SKM-1 treated with dmso at 0.1 percent for 144 hours (cell line): ENCODE results near the gene IL17REL.

Experiments used
- DNase-seq: peaks from one replicate; lab custom pipeline; 2025; ENCODE audit not compliant: unreplicated experiment; lab: John Stamatoyannopoulos, UW

IL17REL gene

DNA sequence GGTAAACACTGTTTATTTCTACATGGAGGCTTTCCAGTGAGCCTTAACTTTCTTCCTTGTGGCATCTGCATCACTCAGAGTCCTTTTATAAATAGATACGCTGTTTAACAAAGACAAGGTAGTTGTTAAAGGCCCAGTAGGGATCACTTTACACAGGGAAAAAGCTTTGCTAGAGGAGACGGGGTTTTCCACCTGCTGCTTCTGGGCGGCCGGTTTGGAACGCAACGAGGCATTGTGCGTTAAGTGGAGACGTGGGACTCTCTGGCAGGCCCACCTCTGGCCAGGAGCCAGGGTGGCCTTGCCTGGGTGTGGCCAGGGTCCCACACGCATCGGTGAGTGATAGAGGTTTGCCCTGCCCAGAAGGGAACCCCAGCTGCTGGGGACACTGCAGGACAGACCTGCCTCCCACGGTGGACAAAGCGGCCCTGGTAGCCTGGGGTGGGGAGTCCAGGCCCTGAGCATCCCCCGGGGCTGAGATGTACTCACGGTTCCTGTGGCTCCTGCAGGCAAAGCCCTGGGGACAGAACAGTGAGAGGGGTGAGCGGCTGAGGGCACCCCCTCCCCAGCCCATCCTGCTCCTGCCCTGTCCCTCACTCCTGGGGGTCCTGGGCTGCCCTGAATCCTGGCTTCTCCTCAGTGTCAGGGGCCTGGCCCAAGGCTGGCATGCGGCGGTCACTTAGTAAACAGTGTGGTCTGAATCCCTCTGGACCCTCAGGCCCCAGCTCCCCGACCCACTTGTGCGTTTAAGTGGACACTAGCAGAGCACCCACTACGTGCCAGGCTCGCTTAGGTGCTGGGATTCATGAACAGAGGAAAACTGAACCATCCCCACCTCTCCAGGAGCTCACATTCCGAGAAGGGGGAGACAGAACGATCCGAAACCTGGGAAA is 4.2 kb downstream of the IL17REL start:
- no peak for DNase-seq

DNA sequence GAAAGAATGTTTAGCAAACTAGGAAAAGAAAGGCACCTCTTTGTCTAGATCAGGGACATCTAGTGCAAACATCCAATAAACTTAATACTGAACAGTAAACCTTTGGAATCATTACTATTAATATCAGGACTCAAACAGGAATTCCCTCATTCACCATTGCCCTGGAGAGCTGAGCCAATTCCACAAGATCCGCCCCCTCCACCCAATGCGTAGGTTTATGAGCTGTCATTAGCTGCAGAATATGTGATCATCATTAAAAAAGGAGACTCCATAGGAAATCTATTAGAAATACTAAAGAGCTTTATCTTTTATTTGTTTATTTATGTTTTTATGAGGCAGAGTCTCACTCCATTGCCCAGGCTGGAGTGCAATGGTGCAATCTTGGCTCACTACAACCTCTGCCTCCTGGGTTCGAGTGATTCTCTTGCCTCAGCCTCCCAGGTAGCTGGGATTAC is 5.5 kb downstream of the IL17REL start:
- DNase-seq: no peak

DNA sequence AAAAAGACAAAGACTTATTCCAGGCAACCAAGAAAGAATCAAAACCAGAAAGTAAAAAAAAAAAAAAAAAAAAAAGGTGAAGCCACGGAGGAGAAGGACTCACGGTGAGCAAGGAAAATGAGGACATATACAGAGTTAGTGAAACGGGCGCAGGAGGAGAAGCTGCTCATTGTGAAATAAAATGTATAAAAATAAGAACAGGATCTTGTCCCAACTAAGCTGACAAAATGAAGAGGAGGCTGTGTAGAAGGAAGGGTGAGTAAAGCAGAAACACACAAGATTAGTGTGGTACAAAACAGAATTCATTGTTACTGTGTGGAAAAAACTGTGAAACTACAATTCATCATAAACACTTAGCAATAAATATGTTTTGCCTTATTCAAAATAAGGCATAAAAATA is 7.6 kb downstream of the IL17REL start:
- peak; percentile 33 for DNase-seq

DNA sequence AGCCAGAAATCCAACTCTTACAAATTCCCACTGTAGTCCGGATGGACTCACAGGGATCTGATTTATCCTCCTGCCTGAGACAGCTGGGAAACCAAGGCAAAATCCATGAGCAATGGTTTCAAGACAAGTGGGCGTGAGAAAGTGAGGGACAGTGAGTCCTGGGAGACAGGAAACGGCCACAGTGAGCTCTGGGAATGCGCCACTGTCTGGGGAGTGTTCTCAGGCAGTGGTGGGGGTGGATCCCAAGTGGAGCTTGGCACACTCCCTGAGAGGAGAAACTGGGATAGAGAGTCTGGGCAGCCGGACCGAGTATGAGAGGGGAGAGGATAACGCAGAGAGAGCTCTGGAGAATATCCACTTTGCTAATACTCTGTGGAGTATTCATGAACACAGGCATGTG is 9.8 kb downstream of the IL17REL start:
- no peak for DNase-seq

DNA sequence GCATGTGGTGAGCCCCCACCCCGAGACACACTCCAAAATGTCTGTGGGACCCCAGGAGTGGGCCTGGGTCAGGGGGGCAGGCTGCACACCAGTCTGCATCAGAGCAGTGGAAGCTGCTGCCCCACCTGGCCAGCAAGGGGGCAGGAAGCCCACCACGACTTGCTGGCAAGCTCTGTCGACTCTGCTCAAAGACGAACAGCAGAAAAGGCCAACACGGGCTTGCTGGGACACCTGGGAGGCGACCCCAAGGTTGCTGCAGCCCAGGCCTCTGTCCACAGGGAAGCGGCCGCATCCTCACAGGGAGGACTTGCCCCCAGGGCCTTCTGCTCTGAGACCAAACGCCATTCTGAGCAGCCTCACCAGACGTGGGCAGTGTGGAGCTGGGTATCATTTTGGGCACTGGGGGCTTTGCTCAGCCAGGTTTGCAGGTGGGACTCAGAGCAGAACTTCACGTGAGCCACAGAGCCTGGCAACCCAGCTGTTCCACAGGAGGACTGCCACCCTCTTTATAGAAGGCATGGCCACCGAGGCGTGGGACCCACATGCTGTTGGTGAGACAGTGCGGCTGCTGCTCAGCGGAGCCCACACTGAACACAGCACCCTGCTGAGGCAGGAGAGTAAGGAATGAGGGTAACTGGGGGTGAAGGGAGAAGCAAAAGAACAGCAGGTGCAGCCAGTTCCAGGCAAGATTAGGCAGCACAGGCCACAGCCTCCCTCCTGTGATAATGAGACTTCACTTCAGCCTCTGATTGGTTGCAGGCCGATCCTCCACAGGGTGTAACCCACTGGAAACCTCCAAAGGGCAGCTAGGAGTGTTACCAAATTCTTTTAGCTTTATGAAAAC is 11.0 kb downstream of the IL17REL start:
- DNase-seq: no peak

DNA sequence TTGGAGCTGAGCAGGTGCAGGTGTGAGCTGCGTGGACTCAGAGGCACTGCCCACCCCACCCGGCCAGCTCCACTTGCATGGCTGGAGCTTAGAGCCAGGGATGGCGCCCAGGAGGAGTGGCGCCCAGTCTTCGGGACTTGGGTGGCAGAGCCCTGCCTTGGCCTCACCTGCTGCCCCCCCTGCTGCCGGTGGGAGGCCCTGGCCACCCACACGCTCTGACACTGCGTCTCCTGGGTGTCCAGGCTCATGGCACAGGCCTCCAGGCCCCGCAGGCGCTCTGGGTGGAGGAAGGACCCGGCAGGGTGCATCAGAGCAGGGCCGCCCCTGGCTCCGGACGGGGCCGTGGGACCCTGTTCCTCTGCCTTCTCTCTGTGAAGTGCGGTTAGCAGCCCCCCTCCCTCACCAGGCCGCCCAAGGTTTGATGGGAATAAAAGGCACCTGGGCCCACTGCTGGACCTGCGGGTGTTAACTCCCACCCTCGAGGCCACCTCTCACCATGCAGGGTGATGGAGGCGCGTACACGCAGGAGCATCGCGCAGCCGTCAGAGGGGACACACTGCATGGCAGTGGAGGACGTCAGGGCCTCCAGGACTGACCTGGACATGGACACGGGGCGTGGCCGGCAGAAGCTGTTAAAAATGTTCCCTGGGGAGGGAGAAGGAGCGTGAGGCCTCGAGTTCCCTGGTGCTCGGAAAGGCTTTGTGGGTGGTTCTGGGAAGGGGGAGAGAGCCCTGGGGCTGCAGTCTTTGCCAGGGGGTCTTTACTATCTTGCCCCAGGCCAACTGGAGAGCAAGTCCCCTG is 11.8 kb downstream of the IL17REL start:
- DNase-seq: no peak

DNA sequence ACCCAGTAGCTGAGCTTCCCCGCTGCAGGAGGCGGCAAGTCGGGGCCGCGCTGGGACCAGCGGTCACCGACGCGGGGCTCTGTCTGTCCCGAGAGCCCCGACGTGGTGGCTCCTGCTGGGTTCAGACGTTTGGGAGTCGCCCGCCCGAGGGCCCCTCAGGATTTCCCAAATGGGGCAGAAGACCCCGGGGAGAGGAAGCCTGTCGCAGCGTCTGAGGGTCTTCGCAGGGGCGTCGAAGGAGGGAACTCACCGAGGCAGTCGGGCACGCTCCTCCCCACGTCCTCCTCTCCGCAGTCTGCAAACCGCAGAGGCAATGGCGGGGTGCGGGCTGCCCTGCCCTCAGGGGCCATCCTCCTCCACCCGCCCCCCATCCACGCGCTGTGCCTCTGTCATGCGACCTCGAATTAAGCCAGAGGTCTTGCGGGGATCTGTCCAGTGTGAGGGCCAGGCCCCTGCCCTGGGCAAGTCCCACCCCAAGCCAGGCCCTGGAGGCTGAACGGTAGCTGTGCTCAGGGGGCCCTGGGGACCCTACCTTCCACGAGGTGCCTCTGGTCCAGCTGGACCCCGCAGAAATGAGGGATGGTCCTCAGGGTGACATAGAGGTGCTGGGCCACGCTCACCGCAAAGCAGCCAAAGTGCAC is 12.5 kb downstream of the IL17REL start:
- DNase-seq: no peak

DNA sequence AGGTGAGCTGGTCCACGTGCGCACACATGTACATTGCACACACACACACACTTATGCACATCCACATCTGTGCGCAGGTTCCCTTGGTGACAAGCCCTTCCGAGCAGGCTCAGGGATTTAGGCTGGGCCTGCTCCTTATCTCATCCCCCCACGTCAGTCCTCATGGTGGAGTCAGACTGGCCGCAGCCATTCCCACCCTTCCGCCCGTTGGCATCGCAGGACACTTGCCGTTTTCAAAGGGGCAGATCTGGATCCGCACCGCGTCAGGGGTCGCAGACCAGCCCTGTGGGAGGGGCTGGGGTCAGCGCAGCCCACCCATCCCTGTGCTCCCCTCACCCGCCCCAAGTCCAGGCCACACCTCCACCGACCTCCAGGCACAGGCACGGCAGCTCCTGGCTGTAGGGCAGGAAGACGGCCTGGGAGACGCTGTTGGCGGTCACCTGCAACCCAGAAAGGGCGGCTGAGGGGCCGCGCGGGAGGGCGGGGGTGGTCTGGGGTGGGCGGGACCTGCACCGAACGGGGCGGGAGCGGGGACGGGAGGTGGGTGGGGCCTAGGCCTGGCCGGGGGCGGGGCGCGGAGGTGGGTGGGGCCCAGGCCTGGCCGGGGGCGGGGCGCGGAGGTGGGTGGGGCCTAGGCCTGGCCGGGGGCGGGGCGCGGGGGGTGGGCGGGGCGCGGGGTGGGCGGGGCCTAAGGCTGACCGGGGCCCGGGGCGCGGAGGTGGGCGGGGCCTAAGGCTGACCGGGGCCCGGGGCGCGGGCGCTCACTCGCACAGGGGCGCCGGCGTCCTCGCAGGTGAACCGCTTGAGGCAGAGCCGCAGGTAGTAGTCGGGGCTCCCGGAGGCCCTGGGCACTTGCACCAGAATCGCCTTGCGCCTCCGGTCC is 13.3 kb downstream of the IL17REL start:
- no peak for DNase-seq

DNA sequence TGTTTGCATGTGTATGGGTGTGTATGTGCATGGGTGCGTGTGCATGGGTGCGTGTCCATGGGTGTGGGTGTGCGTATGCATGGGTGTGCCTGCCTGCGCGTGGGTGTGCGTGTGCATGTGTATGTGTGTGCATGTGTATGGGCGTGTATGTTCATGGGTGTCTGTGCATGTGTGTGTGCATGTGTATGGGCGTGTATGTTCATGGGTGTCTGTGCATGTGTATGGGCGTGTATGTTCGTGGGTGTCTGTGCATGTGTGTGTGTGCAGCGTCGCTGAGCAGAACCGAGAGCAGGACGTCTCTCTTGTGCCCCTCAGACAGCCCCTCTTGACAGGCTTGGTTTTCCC is 13.9 kb downstream of the IL17REL start:
- no peak for DNase-seq

DNA sequence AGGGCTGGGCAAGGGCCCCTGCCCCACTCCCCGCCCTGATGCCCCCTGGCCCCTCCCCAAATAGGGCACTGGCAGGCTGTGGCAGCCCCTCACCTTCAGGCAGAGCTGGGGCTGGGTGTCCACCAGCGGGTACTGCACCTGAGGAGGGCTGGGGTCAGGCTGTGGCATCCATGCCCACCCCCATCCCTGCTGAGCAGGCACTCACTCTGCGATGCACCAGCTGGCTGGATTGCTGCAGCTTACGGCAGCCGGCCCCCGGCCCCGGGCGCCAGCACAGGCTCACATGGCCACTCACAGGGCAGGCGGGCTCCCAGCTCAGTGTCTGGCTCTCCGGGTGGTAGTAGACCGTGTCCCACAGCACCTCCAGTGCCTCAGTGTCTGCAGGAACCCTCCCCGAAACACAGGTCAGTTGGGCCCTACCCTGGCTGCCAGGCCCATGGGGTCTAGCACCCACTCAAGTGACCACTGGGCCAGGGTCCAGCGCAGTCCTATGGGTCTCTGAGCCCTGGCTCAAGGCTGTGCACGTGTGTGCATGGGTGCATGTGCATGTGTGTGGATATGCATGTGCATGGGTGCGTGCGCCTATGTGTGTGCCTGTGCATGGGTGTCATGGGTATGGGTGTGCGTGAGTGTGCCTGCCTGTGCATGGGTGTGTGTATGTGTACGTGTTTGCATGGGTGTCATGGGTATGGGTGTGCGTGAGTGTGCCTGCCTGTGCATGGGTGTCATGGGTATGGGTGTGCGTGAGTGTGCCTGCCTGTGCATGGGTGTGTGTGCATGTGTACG is 14.4 kb downstream of the IL17REL start:
- no peak for DNase-seq

DNA sequence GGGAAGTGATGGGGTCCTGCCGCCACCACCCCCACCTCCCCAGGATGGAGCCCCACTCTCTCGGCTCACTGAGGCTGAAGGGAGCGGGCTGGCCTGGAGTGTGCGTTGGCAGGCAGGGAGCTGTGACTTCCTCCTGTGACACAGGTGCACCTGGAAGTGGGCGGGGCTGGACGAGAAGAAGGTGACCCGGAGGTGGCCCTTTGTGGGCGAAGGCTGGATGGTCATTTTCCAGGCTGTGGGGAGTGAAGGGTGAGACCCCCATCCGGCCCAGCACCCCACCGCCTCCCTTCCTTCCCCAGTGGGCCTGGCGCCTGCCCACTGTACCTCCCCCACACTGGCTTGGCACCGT is 15.3 kb downstream of the IL17REL start:
- no peak for DNase-seq

DNA sequence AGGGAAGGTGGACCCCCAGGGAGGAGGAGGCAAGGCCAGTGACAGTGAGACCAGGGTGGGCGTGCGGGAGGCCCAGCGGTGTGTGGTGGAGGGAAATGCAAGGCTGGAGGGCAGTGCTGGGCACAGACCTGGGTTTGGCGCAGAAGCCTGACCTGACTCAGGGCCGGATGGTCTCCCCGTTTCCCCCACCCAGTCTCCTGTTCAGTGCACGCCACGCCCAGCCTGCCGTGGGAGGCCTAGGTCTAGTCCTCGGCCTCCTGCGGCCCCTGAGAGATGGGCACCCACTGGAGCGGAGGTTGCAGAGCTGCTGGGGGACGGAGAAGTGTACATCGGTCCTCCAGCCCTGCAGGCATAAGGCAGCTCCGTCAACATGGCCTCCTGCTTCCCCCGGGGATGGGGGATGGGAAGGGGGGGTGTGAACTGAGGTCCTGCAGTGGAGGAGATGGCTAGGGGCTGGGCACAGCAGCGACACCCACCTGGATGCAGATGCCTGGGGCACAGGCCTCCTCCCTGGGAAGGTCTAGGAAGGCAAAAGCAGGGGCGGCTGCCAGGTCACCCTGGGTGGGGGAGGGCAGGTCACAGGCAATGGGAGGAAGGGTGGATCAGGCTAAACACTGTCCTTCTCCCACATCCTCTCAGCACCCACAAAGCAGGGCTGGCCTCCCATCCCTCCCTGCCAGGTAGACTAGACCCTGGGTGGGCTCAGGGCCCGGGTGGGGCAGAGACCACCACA is 15.9 kb downstream of the IL17REL start:
- no peak for DNase-seq

DNA sequence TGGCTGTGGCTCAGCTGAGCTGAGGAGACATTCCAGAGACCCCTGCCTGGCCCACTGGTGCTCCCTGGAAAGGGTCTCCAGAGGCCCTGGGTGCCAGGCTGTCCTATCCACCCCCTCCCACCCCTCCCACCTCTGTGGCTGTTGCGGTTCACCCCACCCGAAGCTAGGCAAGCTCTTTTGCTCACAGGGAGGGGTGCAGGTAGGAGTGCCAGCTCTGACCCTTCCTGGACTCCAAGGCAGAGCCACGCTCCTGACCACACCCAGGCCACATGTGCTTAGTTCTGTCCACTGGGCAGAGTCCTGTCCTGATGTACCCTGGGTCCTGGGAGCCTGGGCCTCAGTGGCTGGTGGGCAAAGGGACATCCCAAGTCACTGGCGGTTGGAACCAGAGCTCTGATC is 16.4 kb downstream of the IL17REL start:
- DNase-seq: no peak

DNA sequence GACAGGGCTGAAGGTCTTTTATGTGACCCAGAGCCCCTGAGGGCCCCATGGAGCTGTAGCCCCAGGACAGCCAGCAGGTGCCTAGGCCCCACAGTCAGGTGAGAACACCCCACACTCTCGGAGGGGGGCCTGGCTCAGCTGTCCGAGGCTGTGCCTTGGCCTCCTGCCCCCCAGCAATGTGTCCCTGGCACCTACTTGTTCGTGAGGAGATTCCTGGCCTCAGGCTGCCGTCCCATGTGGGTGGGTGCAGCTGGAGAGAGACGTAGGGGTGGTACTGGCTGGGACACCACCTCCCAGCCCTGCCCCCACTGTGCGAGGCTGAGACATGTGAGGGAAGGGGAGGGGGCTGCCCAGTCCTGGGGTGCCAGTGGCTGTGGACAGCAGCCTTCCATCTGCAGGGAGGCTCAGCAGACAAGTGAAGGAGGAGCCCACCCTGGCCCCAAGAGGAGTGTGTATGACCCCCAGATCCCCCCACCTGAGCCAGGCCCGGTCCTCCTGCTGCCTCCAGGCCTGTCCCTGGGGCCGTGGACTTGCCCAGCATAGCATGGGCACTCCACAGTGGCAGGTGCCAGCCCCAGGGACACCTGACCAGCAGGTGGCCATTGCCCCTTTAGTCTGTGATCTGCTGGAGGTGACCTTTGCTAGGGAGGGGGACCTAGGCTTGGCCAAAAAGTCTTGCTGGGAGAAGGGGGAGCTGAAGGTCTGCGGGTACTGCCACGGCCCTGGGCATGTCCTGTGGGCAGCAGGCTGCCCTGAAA is 17.0 kb downstream of the IL17REL start:
- no peak for DNase-seq

DNA sequence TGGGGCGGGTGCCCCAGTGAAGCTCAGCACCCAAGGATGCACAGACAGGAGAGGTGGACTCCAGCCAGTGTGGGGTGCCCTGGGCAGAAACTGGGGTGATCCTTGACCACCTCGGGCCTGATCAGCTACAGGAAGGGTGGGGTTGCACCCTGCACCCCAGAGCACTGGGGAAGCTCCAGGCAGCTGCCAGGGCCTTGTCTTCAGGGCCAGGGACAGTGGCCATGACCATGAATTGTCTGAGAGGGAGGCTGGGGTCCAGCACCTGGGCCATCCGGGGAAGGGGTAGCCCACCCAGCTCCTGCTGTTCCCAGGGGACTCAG is 17.6 kb downstream of the IL17REL start:
- no peak for DNase-seq

DNA sequence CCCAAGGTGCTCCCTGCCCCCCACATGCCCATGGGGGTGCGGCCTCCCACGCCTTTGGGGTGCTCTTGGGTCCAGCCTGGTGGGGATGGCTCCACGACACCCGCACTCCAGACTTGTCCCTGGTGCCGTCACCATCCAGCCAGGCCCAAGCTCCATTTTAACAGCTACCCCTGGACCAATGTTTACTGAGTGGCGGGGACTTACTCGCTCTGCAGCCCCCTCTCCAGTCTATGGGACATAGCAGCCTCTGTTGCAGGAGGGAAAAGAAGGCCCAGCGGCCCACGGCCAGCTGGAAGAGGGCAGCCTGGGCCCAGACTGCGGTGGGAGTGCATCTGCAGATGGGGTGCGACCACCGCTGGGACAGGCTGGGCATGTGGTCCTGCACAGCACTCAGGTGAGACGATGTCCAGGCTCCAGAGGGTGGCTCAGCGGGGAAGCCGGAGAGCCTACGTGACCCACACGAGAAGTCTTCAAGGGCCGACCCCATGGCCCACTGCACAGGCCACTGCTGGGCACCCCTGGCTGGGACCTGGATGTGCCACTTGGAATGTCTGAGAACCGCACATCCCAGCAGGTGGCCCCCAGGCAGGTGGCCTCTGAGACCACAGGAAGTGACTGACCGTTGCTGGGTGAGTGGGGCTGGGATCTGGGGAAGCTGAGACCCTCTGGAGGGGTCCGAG is 18.1 kb downstream of the IL17REL start:
- no peak for DNase-seq

DNA sequence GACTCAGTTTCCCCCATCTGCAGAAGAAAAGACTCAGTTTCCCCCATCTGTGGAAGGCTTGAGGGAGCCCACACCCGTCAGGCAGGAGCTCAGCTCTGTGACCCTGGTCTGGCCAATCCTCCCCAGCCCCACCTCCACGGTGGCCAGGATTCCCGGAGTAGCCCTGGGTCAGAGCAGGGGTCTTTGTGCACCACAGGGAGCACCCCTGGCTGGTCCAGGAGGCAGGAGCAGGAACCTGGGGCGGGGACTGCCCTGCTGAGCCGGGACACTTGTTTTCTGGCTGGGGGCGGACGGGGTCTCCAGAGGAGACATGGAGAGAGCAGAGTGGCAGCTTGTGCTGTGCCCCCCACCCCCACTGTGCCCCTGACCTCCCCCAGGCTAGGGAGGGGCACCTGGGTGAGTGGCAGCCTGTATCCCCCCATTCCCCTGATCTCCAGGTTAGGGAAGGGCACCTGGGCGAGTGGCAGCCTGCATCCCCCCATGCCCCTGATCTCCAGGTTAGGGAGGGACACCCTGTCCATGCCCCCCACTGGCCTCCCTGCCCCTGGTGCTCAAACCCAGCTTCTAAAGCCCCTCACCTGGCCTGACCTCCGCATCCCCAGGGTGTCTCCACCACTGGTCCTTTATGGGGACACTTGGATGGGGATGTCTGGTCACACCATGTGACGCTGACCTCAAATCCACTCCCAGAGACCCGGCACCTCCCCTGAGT is 18.8 kb downstream of the IL17REL start:
- DNase-seq: no peak
